ENCODE measurements around the gene KLHL18.

DNA sequence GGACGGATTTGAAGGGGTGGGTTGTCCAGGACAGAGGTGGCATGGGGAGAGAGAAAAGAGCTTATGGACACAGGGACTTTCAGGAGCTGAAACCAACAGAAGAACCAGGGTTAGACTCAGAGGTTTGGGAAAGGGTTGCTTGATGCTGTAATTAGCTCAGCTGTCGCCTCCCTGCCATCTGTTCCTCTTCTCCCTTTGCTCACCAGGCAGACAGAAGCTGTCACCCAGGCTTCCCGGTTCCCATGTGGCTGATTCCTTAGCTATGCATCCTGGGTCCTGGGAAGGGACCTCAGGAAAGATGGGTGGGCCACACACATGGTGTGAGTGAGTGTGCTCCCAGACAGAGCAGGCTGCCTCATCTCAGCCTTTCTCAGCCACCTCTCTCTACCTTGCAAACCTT is 112.1 kb downstream of the KLHL18 start:
- no peak for TF ChIP-seq EZH2 (IDR thresholded peaks at IDR 0.05)
- no peak for TF ChIP-seq FOXP2 (optimal IDR thresholded peaks at IDR 0.05; ENCODE audit: control extremely low read depth, extremely low read length, insufficient read depth)
